ENCODE measurements around the gene CPED1. TPM values are rescaled to one million over a fixed set of nuclear protein-coding genes. Genes with fewer than 3 reads are reported as not detected.
A peak's percentile ranks its signal among the peaks of the same experiment; 100 is the strongest.

CPED1 gene
- total RNA-seq, 1 experiment from 2014 or later: 0.44 TPM

DNA sequence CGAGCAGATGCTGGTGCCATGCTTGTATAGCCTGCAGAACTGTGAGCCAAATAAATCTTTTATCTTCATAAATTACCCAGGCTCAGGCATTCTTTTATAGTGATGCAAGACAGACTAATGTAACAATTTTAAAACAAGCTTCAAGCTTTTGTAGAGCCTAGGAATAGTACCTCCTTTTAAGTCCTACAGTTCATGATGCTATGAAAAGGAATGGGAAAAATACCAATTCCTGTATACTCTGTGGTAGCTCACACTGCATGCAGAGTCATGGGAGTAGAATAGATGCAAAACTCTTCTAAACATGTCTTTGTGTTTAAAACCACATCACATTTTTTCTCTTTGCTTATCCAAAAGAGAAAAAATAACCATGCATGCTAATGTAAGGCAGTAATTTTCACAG lies 273.7 kb downstream of the CPED1 start:
- no peaks in the 10 kb centered on the region for H3K27me3 Mint-ChIP-seq (ENCODE audit: low read depth)
- no peak overlapping the region for H3K4me3 Mint-ChIP-seq
- no peak overlapping the region for H3K27ac Mint-ChIP-seq
- ChIA-PET POLR2A (no interaction called here), CTCF (interaction anchor here (1.0 kb wide), 1 partner anchor 134 kb away, joined by 3 read pairs; no protein-coding TSS in a partner anchor)
- H3K4me1 Mint-ChIP-seq: peaks cover 25% of the 10 kb centered on the region
- no peaks in the 10 kb centered on the region for H3K9me3 Mint-ChIP-seq
- H3K36me3 Mint-ChIP-seq: no peaks in the 10 kb centered on the region
- no peak for DNase-seq (ENCODE audit: low spot score)
- ATAC-seq: no peak
- TF ChIP-seq ZNF423 (CRISPR knock-in tag; IDR thresholded peaks at IDR 0.05) (no peak), CDX4 (CRISPR knock-in tag; IDR thresholded peaks at IDR 0.05; ENCODE audit: borderline replicate concordance) (no peak), NFE2L1 (CRISPR knock-in tag; IDR thresholded peaks at IDR 0.05) (no peak), ZSCAN18 (CRISPR knock-in tag; IDR thresholded peaks at IDR 0.05) (no peak), JAZF1 (CRISPR knock-in tag; IDR thresholded peaks at IDR 0.05) (no peak), ZNF317 (CRISPR knock-in tag; IDR thresholded peaks at IDR 0.05; ENCODE audit: borderline replicate concordance, low read depth) (no peak), ZNF219 (CRISPR knock-in tag; IDR thresholded peaks at IDR 0.05; ENCODE audit: borderline replicate concordance) (no peak), TEAD4 (CRISPR knock-in tag; IDR thresholded peaks at IDR 0.05) (no peak)
- TF ChIP-seq, protein P1, sequence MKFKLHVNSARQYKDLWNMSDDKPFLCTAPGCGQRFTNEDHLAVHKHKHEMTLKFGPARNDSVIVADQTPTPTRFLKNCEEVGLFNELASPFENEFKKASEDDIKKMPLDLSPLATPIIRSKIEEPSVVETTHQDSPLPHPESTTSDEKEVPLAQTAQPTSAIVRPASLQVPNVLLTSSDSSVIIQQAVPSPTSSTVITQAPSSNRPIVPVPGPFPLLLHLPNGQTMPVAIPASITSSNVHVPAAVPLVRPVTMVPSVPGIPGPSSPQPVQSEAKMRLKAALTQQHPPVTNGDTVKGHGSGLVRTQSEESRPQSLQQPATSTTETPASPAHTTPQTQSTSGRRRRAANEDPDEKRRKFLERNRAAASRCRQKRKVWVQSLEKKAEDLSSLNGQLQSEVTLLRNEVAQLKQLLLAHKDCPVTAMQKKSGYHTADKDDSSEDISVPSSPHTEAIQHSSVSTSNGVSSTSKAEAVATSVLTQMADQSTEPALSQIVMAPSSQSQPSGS (CRISPR knock-in tag; IDR thresholded peaks at IDR 0.05; ENCODE audit: borderline replicate concordance, low read depth): no peak
- TF ChIP-seq, protein P2, sequence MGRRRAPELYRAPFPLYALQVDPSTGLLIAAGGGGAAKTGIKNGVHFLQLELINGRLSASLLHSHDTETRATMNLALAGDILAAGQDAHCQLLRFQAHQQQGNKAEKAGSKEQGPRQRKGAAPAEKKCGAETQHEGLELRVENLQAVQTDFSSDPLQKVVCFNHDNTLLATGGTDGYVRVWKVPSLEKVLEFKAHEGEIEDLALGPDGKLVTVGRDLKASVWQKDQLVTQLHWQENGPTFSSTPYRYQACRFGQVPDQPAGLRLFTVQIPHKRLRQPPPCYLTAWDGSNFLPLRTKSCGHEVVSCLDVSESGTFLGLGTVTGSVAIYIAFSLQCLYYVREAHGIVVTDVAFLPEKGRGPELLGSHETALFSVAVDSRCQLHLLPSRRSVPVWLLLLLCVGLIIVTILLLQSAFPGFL (CRISPR knock-in tag; IDR thresholded peaks at IDR 0.05; ENCODE audit: borderline replicate concordance): no peak

- CTCF ChIA-PET: no interaction called here
- no peaks in the 10 kb centered on the region for H3K27me3 Mint-ChIP-seq (ENCODE audit: low read depth)
- no peak for TF ChIP-seq ZNF232 (CRISPR knock-in tag; IDR thresholded peaks at IDR 0.05)
- TF ChIP-seq SMAD3 (CRISPR knock-in tag; IDR thresholded peaks at IDR 0.05; ENCODE audit: borderline replicate concordance): no peak
- no peak for TF ChIP-seq GTF2I (CRISPR knock-in tag; conservative IDR thresholded peaks at IDR 0.05)
- TF ChIP-seq FOXP1 (CRISPR knock-in tag; IDR thresholded peaks at IDR 0.05; ENCODE audit: borderline replicate concordance): no peak
- TF ChIP-seq, protein P3, sequence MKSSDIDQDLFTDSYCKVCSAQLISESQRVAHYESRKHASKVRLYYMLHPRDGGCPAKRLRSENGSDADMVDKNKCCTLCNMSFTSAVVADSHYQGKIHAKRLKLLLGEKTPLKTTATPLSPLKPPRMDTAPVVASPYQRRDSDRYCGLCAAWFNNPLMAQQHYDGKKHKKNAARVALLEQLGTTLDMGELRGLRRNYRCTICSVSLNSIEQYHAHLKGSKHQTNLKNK (CRISPR knock-in tag; IDR thresholded peaks at IDR 0.05): no peak
- TF ChIP-seq, protein P4, sequence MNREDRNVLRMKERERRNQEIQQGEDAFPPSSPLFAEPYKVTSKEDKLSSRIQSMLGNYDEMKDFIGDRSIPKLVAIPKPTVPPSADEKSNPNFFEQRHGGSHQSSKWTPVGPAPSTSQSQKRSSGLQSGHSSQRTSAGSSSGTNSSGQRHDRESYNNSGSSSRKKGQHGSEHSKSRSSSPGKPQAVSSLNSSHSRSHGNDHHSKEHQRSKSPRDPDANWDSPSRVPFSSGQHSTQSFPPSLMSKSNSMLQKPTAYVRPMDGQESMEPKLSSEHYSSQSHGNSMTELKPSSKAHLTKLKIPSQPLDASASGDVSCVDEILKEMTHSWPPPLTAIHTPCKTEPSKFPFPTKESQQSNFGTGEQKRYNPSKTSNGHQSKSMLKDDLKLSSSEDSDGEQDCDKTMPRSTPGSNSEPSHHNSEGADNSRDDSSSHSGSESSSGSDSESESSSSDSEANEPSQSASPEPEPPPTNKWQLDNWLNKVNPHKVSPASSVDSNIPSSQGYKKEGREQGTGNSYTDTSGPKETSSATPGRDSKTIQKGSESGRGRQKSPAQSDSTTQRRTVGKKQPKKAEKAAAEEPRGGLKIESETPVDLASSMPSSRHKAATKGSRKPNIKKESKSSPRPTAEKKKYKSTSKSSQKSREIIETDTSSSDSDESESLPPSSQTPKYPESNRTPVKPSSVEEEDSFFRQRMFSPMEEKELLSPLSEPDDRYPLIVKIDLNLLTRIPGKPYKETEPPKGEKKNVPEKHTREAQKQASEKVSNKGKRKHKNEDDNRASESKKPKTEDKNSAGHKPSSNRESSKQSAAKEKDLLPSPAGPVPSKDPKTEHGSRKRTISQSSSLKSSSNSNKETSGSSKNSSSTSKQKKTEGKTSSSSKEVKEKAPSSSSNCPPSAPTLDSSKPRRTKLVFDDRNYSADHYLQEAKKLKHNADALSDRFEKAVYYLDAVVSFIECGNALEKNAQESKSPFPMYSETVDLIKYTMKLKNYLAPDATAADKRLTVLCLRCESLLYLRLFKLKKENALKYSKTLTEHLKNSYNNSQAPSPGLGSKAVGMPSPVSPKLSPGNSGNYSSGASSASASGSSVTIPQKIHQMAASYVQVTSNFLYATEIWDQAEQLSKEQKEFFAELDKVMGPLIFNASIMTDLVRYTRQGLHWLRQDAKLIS (CRISPR knock-in tag; IDR thresholded peaks at IDR 0.05; ENCODE audit: borderline replicate concordance): no peak
- no peak for TF ChIP-seq STAT6 (CRISPR knock-in tag; conservative IDR thresholded peaks at IDR 0.05; ENCODE audit: low read depth)
- no peak for TF ChIP-seq RELA (CRISPR knock-in tag; IDR thresholded peaks at IDR 0.05; ENCODE audit: borderline replicate concordance)
- no peak for TF ChIP-seq PRRX2 (CRISPR knock-in tag; IDR thresholded peaks at IDR 0.05)
- TF ChIP-seq, protein P5, sequence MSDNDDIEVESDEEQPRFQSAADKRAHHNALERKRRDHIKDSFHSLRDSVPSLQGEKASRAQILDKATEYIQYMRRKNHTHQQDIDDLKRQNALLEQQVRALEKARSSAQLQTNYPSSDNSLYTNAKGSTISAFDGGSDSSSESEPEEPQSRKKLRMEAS (CRISPR knock-in tag; IDR thresholded peaks at IDR 0.05): no peak
- TF ChIP-seq, protein P2 (CRISPR knock-in tag; IDR thresholded peaks at IDR 0.05; ENCODE audit: borderline replicate concordance): no peak
- no peak for TF ChIP-seq JAZF1 (CRISPR knock-in tag; IDR thresholded peaks at IDR 0.05)
- H3K27ac Mint-ChIP-seq: peak overlapping the region; percentile 58; the same call in 1 of the 2 replicates
- H3K4me1 Mint-ChIP-seq: peaks cover 29% of the 10 kb centered on the region
- no peak overlapping the region for H3K4me3 Mint-ChIP-seq
- no peaks in the 10 kb centered on the region for H3K36me3 Mint-ChIP-seq
- no peaks in the 10 kb centered on the region for H3K9me3 Mint-ChIP-seq
- no peak for DNase-seq (ENCODE audit: low spot score)
- POLR2A ChIA-PET: no interaction called here
- peak; percentile 67 for ATAC-seq
Observed at GRCh38 chr7:121262969-121263368, 274.5 kb downstream of the CPED1 start.

Data from WTC11 (cell line).